ENCODE results near the gene KDELR3.

The KDELR3 gene

GRCh38 chr22:38465673-38466490, 2.0 kb upstream of the KDELR3 start:
- Histone ChIP-seq H3K27ac (ENCODE audit: low read depth, low read length, poor library complexity, severe bottlenecking) (no peak overlapping the region), H3K4me3 (ENCODE audit: low read depth, low read length, poor library complexity, severe bottlenecking) (no peak overlapping the region), H3K79me2 (ENCODE audit: insufficient read depth, low read length) (no peaks in the 10 kb centered on the region), H4K20me1 (ENCODE audit: insufficient read depth, low read length) (no peaks in the 10 kb centered on the region), H3K9me2 (ENCODE audit: low read depth, low read length) (no peaks in the 10 kb centered on the region), H3K4me2 (ENCODE audit: low read length) (no peak overlapping the region), H3K9ac (ENCODE audit: low read length) (no peak overlapping the region), H3K4me1 (ENCODE audit: insufficient read depth, low read length, severe bottlenecking) (peaks cover 15% of the 10 kb centered on the region), H3K27me3 (ENCODE audit: insufficient read depth, low read length) (peaks cover 20% of the 10 kb centered on the region; the same call in 1 of the 2 replicates), H2AFZ (ENCODE audit: low read length) (no peak overlapping the region), H3F3A (ENCODE audit: insufficient read depth, low read length) (no peaks in the 10 kb centered on the region), H3K36me3 (ENCODE audit: insufficient read depth, low read length) (no peaks in the 10 kb centered on the region), H3K9me3 (ENCODE audit: low read length) (no peaks in the 10 kb centered on the region)
- no peak for TF ChIP-seq EZH2 (IDR thresholded peaks at IDR 0.05; ENCODE audit: borderline replicate concordance, low read length)
- no peak for TF ChIP-seq CTCF (IDR thresholded peaks at IDR 0.05; ENCODE audit: low read length)

DNA sequence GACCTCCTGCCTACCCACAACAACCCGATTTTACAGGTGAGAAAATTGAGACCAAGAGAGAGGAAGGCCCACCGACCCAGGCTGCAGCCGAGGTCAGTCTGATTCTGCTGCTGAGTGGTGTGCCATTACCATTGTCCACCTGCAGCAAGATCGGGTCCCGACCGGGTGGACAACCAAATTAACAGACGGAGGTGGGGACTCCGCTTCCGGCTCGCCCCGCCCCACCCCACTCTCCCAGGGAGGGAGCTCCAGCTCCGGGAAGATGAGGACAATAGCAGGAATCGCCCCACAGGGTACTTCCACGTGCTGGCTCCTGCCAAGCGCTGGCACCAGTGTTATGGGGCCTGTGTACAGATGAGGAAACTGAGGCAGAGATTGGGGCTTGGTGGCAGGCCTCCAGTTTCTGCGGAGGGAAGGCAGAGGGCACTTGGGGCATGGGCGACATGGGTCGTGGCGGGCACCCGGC, 425 bp upstream of the KDELR3 start:
- Histone ChIP-seq H2AFZ (ENCODE audit: low read length) (no peak overlapping the region), H3K4me2 (ENCODE audit: low read length) (no peak overlapping the region), H3K9ac (ENCODE audit: low read length) (no peak overlapping the region), H4K20me1 (ENCODE audit: insufficient read depth, low read length) (no peaks in the 10 kb centered on the region), H3F3A (ENCODE audit: insufficient read depth, low read length) (no peaks in the 10 kb centered on the region), H3K4me1 (ENCODE audit: insufficient read depth, low read length, severe bottlenecking) (peaks cover 7% of the 10 kb centered on the region), H3K27me3 (ENCODE audit: insufficient read depth, low read length) (peaks cover 13% of the 10 kb centered on the region; the same call in 1 of the 2 replicates), H3K79me2 (ENCODE audit: insufficient read depth, low read length) (no peaks in the 10 kb centered on the region), H3K9me3 (ENCODE audit: low read length) (no peaks in the 10 kb centered on the region), H3K36me3 (ENCODE audit: insufficient read depth, low read length) (no peaks in the 10 kb centered on the region), H3K27ac (ENCODE audit: low read depth, low read length, poor library complexity, severe bottlenecking) (no peak overlapping the region), H3K4me3 (ENCODE audit: low read depth, low read length, poor library complexity, severe bottlenecking) (no peak overlapping the region), H3K9me2 (ENCODE audit: low read depth, low read length) (no peaks in the 10 kb centered on the region)
- no peak for TF ChIP-seq EZH2 (IDR thresholded peaks at IDR 0.05; ENCODE audit: borderline replicate concordance, low read length)
- no peak for TF ChIP-seq CTCF (IDR thresholded peaks at IDR 0.05; ENCODE audit: low read length)

DNA sequence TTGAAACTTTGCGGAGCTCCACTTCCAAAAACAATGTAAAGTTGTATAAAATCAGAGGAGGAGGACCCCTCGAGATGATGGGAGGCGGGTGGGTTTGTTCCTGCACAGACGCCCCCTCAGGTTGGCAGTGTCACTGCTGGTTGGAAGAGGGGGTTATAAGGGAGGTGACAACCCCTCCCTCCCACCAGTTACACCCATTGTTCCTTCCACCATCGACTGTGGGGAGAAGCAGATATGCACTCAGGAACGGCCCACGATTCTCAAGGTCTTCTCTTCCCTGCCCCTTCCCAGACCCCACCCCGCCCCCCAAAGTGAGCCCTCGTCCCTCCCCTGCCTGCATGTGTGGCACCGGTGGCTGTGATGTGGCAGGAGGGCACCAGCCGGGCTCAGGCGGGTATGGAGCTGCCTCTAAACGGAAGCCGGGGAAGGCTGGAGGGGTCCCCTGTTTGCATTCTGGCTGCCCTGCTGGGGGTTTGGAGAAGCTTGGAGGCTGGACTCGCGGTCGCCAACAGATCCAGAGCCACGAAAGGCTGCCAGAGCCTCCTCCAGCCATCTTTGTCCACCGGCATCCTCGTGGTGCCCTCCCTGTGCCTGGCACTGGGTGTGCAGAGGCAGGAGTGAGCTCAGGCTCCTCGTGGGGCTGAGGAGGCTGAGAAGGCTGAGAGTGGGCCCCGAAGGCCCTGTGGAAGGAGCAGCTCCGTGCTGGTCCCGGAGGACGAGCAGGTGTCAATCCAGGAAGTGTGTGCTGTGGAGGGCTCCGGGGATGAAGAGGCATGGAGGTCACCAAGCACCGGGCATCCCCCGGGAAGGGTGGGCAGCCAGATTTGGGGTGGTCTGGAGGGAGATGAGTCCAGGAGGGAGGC, 778 bp downstream of the KDELR3 start:
- TF ChIP-seq CTCF (IDR thresholded peaks at IDR 0.05; ENCODE audit: low read length) (0 out of 2 replicates have a peak, but pooled peaks have one; percentile 14), EZH2 (IDR thresholded peaks at IDR 0.05; ENCODE audit: borderline replicate concordance, low read length) (no peak)
- Histone ChIP-seq H3K36me3 (ENCODE audit: insufficient read depth, low read length) (no peaks in the 10 kb centered on the region), H3F3A (ENCODE audit: insufficient read depth, low read length) (no peaks in the 10 kb centered on the region), H3K9me3 (ENCODE audit: low read length) (no peaks in the 10 kb centered on the region), H3K79me2 (ENCODE audit: insufficient read depth, low read length) (no peaks in the 10 kb centered on the region), H3K4me3 (ENCODE audit: low read depth, low read length, poor library complexity, severe bottlenecking) (no peak overlapping the region), H3K27ac (ENCODE audit: low read depth, low read length, poor library complexity, severe bottlenecking) (no peak overlapping the region), H4K20me1 (ENCODE audit: insufficient read depth, low read length) (no peaks in the 10 kb centered on the region), H3K9ac (ENCODE audit: low read length) (no peak overlapping the region), H3K9me2 (ENCODE audit: low read depth, low read length) (no peaks in the 10 kb centered on the region), H3K27me3 (ENCODE audit: insufficient read depth, low read length) (peaks cover 13% of the 10 kb centered on the region; the same call in 1 of the 2 replicates), H2AFZ (ENCODE audit: low read length) (no peak overlapping the region), H3K4me2 (ENCODE audit: low read length) (no peak overlapping the region), H3K4me1 (ENCODE audit: insufficient read depth, low read length, severe bottlenecking) (no peaks in the 10 kb centered on the region)

Data from OCI-LY1 (cell line).